ENCODE measurements around the gene PRPF38A.

Gene PRPF38A

GRCh38 chr1:52414942-52415341, 10.5 kb downstream of the PRPF38A start:
- Histone ChIP-seq H3K36me3 (ENCODE audit: control insufficient read depth in 1 of 2, insufficient read depth in 2 of 2, low read length in 2 of 2) (peaks cover 31 to 49% of the 10 kb centered on the region in 2 experiments), H3K79me1 (ENCODE audit: low read length) (no peaks in the 10 kb centered on the region), H3K14ac (ENCODE audit: low read length) (no peak overlapping the region), H2BK120ac (ENCODE audit: insufficient read depth, low read length, poor library complexity) (no peak overlapping the region), H3K4me3 (ENCODE audit: low read depth, low read length) (no peak overlapping the region), H3K18ac (ENCODE audit: low read length) (no peak overlapping the region), H3K23ac (ENCODE audit: low read length) (no peak overlapping the region), H4K91ac (ENCODE audit: low read depth, low read length) (no peak overlapping the region), H4K12ac (ENCODE audit: low read depth, low read length) (no peak overlapping the region), H2BK12ac (ENCODE audit: low read length) (no peak overlapping the region), H3K27ac (ENCODE audit: low read depth, low read length) (no peak overlapping the region), H3K27me3 (ENCODE audit: insufficient read depth, low read length) (no peaks in the 10 kb centered on the region), H3K4me2 (ENCODE audit: low read length) (no peak overlapping the region), H4K8ac (ENCODE audit: low read depth, low read length) (no peak overlapping the region), H3K79me2 (ENCODE audit: control insufficient read depth, insufficient read depth, low read length, poor library complexity) (no peaks in the 10 kb centered on the region), H3K9me3 (ENCODE audit: insufficient read depth, low read depth, low read length) (no peaks in the 10 kb centered on the region), H2BK5ac (ENCODE audit: low read depth, low read length, poor library complexity) (no peak overlapping the region), H3K4me1 (ENCODE audit: control insufficient read depth in 1 of 2, insufficient read depth in 2 of 2, low read length in 2 of 2) (no peaks in the 10 kb centered on the region), H2AK5ac (ENCODE audit: low read length) (no peak overlapping the region), H3K4ac (ENCODE audit: low read depth, low read length) (no peak overlapping the region), H2AFZ (ENCODE audit: insufficient read depth, low read length, poor library complexity) (no peak overlapping the region), H3K9ac (ENCODE audit: low read length) (no peak overlapping the region)
- no peak for DNase-seq

- H2BK120ac ChIP-seq (ENCODE audit: insufficient read depth, low read length, poor library complexity): no peak overlapping the region
- no peak overlapping the region for H4K8ac ChIP-seq (ENCODE audit: low read depth, low read length)
- no peak for DNase-seq
- H2AK5ac ChIP-seq (ENCODE audit: low read length): no peak overlapping the region
- H3K4ac ChIP-seq (ENCODE audit: low read depth, low read length): no peak overlapping the region
- no peaks in the 10 kb centered on the region for H3K79me2 ChIP-seq (ENCODE audit: control insufficient read depth, insufficient read depth, low read length, poor library complexity)
- no peak overlapping the region for H4K91ac ChIP-seq (ENCODE audit: low read depth, low read length)
- H3K9ac ChIP-seq (ENCODE audit: low read length): no peak overlapping the region
- H3K9me3 ChIP-seq (ENCODE audit: insufficient read depth, low read depth, low read length): no peaks in the 10 kb centered on the region
- no peak overlapping the region for H3K14ac ChIP-seq (ENCODE audit: low read length)
- H2AFZ ChIP-seq (ENCODE audit: insufficient read depth, low read length, poor library complexity): no peak overlapping the region
- H3K79me1 ChIP-seq (ENCODE audit: low read length): no peaks in the 10 kb centered on the region
- no CpG with 5 or more reads among the region's 2 CpGs for WGBS (ENCODE audit: extremely low coverage, insufficient coverage, insufficient read length)
- H2BK5ac ChIP-seq (ENCODE audit: low read depth, low read length, poor library complexity): no peak overlapping the region
- no peak overlapping the region for H4K12ac ChIP-seq (ENCODE audit: low read depth, low read length)
- no peak overlapping the region for H3K23ac ChIP-seq (ENCODE audit: low read length)
- H3K27ac ChIP-seq (ENCODE audit: low read depth, low read length): no peak overlapping the region
- H3K36me3 ChIP-seq (ENCODE audit: control insufficient read depth in 1 of 2, insufficient read depth in 2 of 2, low read length in 2 of 2): peaks cover 27 to 39% of the 10 kb centered on the region in 2 experiments
- no peaks in the 10 kb centered on the region for H3K27me3 ChIP-seq (ENCODE audit: insufficient read depth, low read length)
- H3K4me3 ChIP-seq (ENCODE audit: low read depth, low read length): no peak overlapping the region
- no peak overlapping the region for H3K4me2 ChIP-seq (ENCODE audit: low read length)
- H3K18ac ChIP-seq (ENCODE audit: low read length): no peak overlapping the region
- no peak overlapping the region for H2BK12ac ChIP-seq (ENCODE audit: low read length)
- H3K4me1 ChIP-seq (ENCODE audit: control insufficient read depth in 1 of 2, insufficient read depth in 2 of 2, low read length in 2 of 2): no peaks in the 10 kb centered on the region
Measured at GRCh38 chr1:52416811-52417210, 12.4 kb downstream of the PRPF38A start.

- WGBS (ENCODE audit: extremely low coverage, insufficient coverage, insufficient read length): no CpG with 5 or more reads among the region's 1 CpG
- no peak overlapping the region for H2AK5ac ChIP-seq (ENCODE audit: low read length)
- peaks cover 10 to 14% of the 10 kb centered on the region in 2 experiments for H3K36me3 ChIP-seq (ENCODE audit: control insufficient read depth in 1 of 2, insufficient read depth in 2 of 2, low read length in 2 of 2)
- no peak overlapping the region for H2BK120ac ChIP-seq (ENCODE audit: insufficient read depth, low read length, poor library complexity)
- no peak overlapping the region for H2BK12ac ChIP-seq (ENCODE audit: low read length)
- H3K79me1 ChIP-seq (ENCODE audit: low read length): no peaks in the 10 kb centered on the region
- no peaks in the 10 kb centered on the region for H3K27me3 ChIP-seq (ENCODE audit: insufficient read depth, low read length)
- H3K23ac ChIP-seq (ENCODE audit: low read length): no peak overlapping the region
- H3K4me2 ChIP-seq (ENCODE audit: low read length): no peak overlapping the region
- no peaks in the 10 kb centered on the region for H3K79me2 ChIP-seq (ENCODE audit: control insufficient read depth, insufficient read depth, low read length, poor library complexity)
- H3K4me3 ChIP-seq (ENCODE audit: low read depth, low read length): no peak overlapping the region
- H3K9ac ChIP-seq (ENCODE audit: low read length): no peak overlapping the region
- H4K8ac ChIP-seq (ENCODE audit: low read depth, low read length): no peak overlapping the region
- no peak overlapping the region for H3K14ac ChIP-seq (ENCODE audit: low read length)
- no peak overlapping the region for H4K12ac ChIP-seq (ENCODE audit: low read depth, low read length)
- no peak overlapping the region for H3K18ac ChIP-seq (ENCODE audit: low read length)
- no peak overlapping the region for H3K27ac ChIP-seq (ENCODE audit: low read depth, low read length)
- no peak overlapping the region for H4K91ac ChIP-seq (ENCODE audit: low read depth, low read length)
- peaks cover 0 to 2% of the 10 kb centered on the region in 2 experiments for H3K4me1 ChIP-seq (ENCODE audit: control insufficient read depth in 1 of 2, insufficient read depth in 2 of 2, low read length in 2 of 2)
- H3K9me3 ChIP-seq (ENCODE audit: insufficient read depth, low read depth, low read length): no peaks in the 10 kb centered on the region
- no peak overlapping the region for H2BK5ac ChIP-seq (ENCODE audit: low read depth, low read length, poor library complexity)
- H2AFZ ChIP-seq (ENCODE audit: insufficient read depth, low read length, poor library complexity): no peak overlapping the region
- H3K4ac ChIP-seq (ENCODE audit: low read depth, low read length): no peak overlapping the region
- DNase-seq: no peak
Measured at GRCh38 chr1:52420713-52421112, 16.3 kb downstream of the PRPF38A start.

GRCh38 chr1:52423055-52423454, 18.7 kb downstream of the PRPF38A start:
- Histone ChIP-seq H3K9me3 (ENCODE audit: insufficient read depth, low read depth, low read length) (no peaks in the 10 kb centered on the region), H3K4me3 (ENCODE audit: low read depth, low read length) (no peak overlapping the region), H3K27me3 (ENCODE audit: insufficient read depth, low read length) (no peaks in the 10 kb centered on the region), H4K8ac (ENCODE audit: low read depth, low read length) (no peak overlapping the region), H3K4ac (ENCODE audit: low read depth, low read length) (no peak overlapping the region), H4K91ac (ENCODE audit: low read depth, low read length) (no peak overlapping the region), H3K23ac (ENCODE audit: low read length) (no peak overlapping the region), H3K79me1 (ENCODE audit: low read length) (no peaks in the 10 kb centered on the region), H3K4me1 (ENCODE audit: control insufficient read depth in 1 of 2, insufficient read depth in 2 of 2, low read length in 2 of 2) (peaks cover 0 to 2% of the 10 kb centered on the region in 2 experiments), H2BK5ac (ENCODE audit: low read depth, low read length, poor library complexity) (no peak overlapping the region), H3K14ac (ENCODE audit: low read length) (no peak overlapping the region), H3K18ac (ENCODE audit: low read length) (no peak overlapping the region), H3K9ac (ENCODE audit: low read length) (no peak overlapping the region), H2AFZ (ENCODE audit: insufficient read depth, low read length, poor library complexity) (no peak overlapping the region), H2AK5ac (ENCODE audit: low read length) (no peak overlapping the region), H4K12ac (ENCODE audit: low read depth, low read length) (no peak overlapping the region), H3K4me2 (ENCODE audit: low read length) (no peak overlapping the region), H2BK12ac (ENCODE audit: low read length) (no peak overlapping the region), H3K79me2 (ENCODE audit: control insufficient read depth, insufficient read depth, low read length, poor library complexity) (no peaks in the 10 kb centered on the region), H3K27ac (ENCODE audit: low read depth, low read length) (no peak overlapping the region), H2BK120ac (ENCODE audit: insufficient read depth, low read length, poor library complexity) (no peak overlapping the region), H3K36me3 (ENCODE audit: control insufficient read depth in 1 of 2, insufficient read depth in 2 of 2, low read length in 2 of 2) (peaks cover 1 to 3% of the 10 kb centered on the region in 2 experiments)
- no peak for DNase-seq
- WGBS (ENCODE audit: extremely low coverage, insufficient coverage, insufficient read length): no CpG with 5 or more reads among the region's 2 CpGs

All from trophoblast cell (in vitro differentiated cells and primary cell).